HG02798 (cell line): ENCODE data around the gene TAF3.

Source experiments
- ATAC-seq: cut with Tn5 transposase; IDR thresholded peaks from one replicate; pipeline ENCODE4 v1.9.1; 2021; ENCODE audit warnings: mild to moderate bottlenecking; ENCODE audit not compliant: unreplicated experiment, poor library complexity

The TAF3 gene

GRCh38 chr10:8041284-8041991, 223.1 kb downstream of the TAF3 start:
- no peak for ATAC-seq

GRCh38 chr10:8041992-8042720, 223.9 kb downstream of the TAF3 start:
- ATAC-seq, result no peak

GRCh38 chr10:8042721-8043568, 224.6 kb downstream of the TAF3 start:
- ATAC-seq, result no peak

- ATAC-seq, result no peak
Observed at GRCh38 chr10:8043569-8044306, 225.4 kb downstream of the TAF3 start.

- no peak for ATAC-seq
Observed at GRCh38 chr10:8044331-8044907, 226.1 kb downstream of the TAF3 start.

- no peak for ATAC-seq
Observed at GRCh38 chr10:8044908-8045725, 226.8 kb downstream of the TAF3 start.

GRCh38 chr10:8045726-8046494, 227.6 kb downstream of the TAF3 start:
- ATAC-seq, result no peak

- no peak for ATAC-seq
Observed at GRCh38 chr10:8047452-8048280, 229.4 kb downstream of the TAF3 start.

- no peak for ATAC-seq
Observed at GRCh38 chr10:8048281-8049008, 230.1 kb downstream of the TAF3 start.

- no peak for ATAC-seq
Observed at GRCh38 chr10:8049045-8049864, 230.9 kb downstream of the TAF3 start.

GRCh38 chr10:8049865-8050555, 231.7 kb downstream of the TAF3 start:
- no peak for ATAC-seq

GRCh38 chr10:8050556-8051108, 232.3 kb downstream of the TAF3 start:
- no peak for ATAC-seq

- ATAC-seq, result no peak
Observed at GRCh38 chr10:8051109-8051821, 233.0 kb downstream of the TAF3 start.

GRCh38 chr10:8051851-8052257, 233.5 kb downstream of the TAF3 start:
- no peak for ATAC-seq
